HepG2 (cell line): ENCODE measurements around the gene SCYL1. TPM values are rescaled to one million over a fixed set of nuclear protein-coding genes. Genes with fewer than 3 reads are reported as not detected.

Source experiments
- ATF7 ChIP-seq, 2 experiments: fragments of 450-650 bp in 1 of 2; sonication (generic) in 1 of 2; formaldehyde crosslinking in 1 of 2; IDR thresholded peaks; 2 replicates each; pipeline versions ENCODE4 v1.4.0 to v1.6.1; 2016 to 2020; ENCODE audit warnings: antibody characterized with exemption in 1 of 2, mild to moderate bottlenecking in 1 of 2, missing genetic modification reagents in 1 of 2
- HOXA9 ChIP-seq: sonication (generic); formaldehyde crosslinking; IDR thresholded peaks from 2 replicates; pipeline ENCODE4 v1.8.1; 2022; ENCODE audit warnings: missing genetic modification reagents, mild to moderate bottlenecking, moderate library complexity, borderline replicate concordance
- ZBTB8A ChIP-seq: sonication (generic); formaldehyde crosslinking; IDR thresholded peaks from 2 replicates; pipeline ENCODE4 v1.4.0; 2020; ENCODE audit warnings: mild to moderate bottlenecking, low read depth, missing genetic modification reagents, borderline replicate concordance
- ZNF30 ChIP-seq: sonication (generic); formaldehyde crosslinking; IDR thresholded peaks from 2 replicates; pipeline ENCODE4 v1.5.0; 2020; ENCODE audit warnings: mild to moderate bottlenecking, missing genetic modification reagents
- ZNF326 ChIP-seq: sonication (generic); formaldehyde crosslinking; IDR thresholded peaks from 2 replicates; pipeline ENCODE4 v1.4.0; 2020; ENCODE audit warnings: missing genetic modification reagents, borderline replicate concordance
- ZNF775 ChIP-seq: sonication (generic); formaldehyde crosslinking; IDR thresholded peaks from 2 replicates; pipeline ENCODE4 v1.4.0; 2020; ENCODE audit warnings: missing genetic modification reagents, mild to moderate bottlenecking, moderate library complexity, borderline replicate concordance
- ZNF788 ChIP-seq: sonication (generic); formaldehyde crosslinking; IDR thresholded peaks from 2 replicates; pipeline ENCODE4 v1.5.0; 2020; ENCODE audit warnings: mild to moderate bottlenecking, missing genetic modification reagents, borderline replicate concordance
- ZSCAN21 ChIP-seq: sonication (generic); formaldehyde crosslinking; IDR thresholded peaks from 2 replicates; pipeline ENCODE4 v1.8.0; 2022; ENCODE audit warnings: mild to moderate bottlenecking, missing genetic modification reagents, moderate library complexity, borderline replicate concordance
- polyA plus RNA-seq, 8 experiments: library from polyadenylated mRNA; depleted of rRNA in 3 of 8; stranded (reverse) in 7 of 8; unstranded in 1 of 8; fragments of >200 nt; fragmentation: Illumina TruSeq in 4 of 8; extraction: Trizol in 4 of 8; gene quantifications; 2 replicates each; pipeline versions ENCODE4 v1.2.1 to v1.2.3, GENCODE V29; 2011 to 2016; ENCODE audit warnings: low read depth in 4 of 8, missing spikeins in 1 of 8, mixed read lengths in 1 of 8; ENCODE audit not compliant: insufficient read depth in 1 of 8
- total RNA-seq, 5 experiments: library from RNA; depleted of rRNA; stranded (reverse); fragments of >200 nt; fragmentation: Illumina TruSeq; extraction: Trizol; gene quantifications; 2 replicates each; pipeline ENCODE4 v1.2.3, GENCODE V29; 2016; ENCODE audit warnings: low read depth in 1 of 5
- TF ChIP-seq, protein P1 (sequence below): sonication (generic); formaldehyde crosslinking; IDR thresholded peaks from 2 replicates; pipeline ENCODE4 v1.5.1; 2020; ENCODE audit warnings: mild to moderate bottlenecking, missing genetic modification reagents, moderate library complexity

Gene SCYL1
- total and polyA plus RNA-seq, 2 of the 13 experiments (the other 11 are each of a cell fraction or from before 2014, with no cell fraction given): 65.9 to 103 TPM

DNA sequence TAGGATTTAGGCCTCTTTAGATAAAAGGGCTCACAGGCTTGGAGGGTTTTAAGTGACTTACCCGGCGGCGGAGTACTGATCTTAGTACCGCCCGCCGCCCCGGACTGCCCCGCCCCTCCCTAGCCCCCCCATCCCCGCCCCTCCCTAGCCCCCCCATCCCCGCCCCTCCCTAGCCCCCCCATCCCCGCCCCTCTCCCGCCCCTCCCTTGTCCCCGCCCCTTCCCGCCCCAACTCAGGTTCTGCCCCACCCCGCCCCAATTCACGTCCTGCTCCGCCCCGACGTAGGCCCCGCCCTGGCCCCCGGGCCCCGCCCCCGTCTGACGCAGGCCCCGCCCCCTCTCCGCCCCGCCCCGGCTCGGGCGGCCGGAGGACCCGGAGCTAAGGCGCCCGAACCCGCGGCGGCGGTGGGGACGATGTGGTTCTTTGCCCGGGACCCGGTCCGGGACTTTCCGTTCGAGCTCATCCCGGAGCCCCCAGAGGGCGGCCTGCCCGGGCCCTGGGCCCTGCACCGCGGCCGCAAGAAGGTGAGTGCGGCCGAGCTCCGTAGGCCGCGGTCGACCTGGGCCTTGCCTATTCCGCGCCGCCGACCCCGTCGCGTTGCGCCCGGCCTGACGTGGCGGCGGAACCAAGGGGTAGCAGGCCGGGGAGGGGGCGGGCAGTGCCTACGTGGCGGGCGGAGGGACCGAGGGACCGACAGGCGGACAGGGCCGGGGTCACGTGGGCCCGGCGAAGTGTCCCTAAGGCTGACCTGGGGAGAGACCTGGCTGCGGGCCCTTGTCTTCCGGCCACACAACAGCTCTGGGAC lies at the start of gene SCYL1 (continued):
- TF ChIP-seq, protein P1, sequence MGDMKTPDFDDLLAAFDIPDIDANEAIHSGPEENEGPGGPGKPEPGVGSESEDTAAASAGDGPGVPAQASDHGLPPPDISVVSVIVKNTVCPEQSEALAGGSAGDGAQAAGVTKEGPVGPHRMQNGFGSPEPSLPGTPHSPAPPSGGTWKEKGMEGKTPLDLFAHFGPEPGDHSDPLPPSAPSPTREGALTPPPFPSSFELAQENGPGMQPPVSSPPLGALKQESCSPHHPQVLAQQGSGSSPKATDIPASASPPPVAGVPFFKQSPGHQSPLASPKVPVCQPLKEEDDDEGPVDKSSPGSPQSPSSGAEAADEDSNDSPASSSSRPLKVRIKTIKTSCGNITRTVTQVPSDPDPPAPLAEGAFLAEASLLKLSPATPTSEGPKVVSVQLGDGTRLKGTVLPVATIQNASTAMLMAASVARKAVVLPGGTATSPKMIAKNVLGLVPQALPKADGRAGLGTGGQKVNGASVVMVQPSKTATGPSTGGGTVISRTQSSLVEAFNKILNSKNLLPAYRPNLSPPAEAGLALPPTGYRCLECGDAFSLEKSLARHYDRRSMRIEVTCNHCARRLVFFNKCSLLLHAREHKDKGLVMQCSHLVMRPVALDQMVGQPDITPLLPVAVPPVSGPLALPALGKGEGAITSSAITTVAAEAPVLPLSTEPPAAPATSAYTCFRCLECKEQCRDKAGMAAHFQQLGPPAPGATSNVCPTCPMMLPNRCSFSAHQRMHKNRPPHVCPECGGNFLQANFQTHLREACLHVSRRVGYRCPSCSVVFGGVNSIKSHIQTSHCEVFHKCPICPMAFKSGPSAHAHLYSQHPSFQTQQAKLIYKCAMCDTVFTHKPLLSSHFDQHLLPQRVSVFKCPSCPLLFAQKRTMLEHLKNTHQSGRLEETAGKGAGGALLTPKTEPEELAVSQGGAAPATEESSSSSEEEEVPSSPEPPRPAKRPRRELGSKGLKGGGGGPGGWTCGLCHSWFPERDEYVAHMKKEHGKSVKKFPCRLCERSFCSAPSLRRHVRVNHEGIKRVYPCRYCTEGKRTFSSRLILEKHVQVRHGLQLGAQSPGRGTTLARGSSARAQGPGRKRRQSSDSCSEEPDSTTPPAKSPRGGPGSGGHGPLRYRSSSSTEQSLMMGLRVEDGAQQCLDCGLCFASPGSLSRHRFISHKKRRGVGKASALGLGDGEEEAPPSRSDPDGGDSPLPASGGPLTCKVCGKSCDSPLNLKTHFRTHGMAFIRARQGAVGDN: peak; percentile 82
- TF ChIP-seq ZBTB8A (CRISPR knock-in tag) (0 out of 2 replicates have a peak, but pooled peaks have one; percentile 28), ZNF788 (peak; percentile 73; the same call in 1 of the 2 replicates), ZNF30 (CRISPR knock-in tag) (no peak), ZNF326 (CRISPR knock-in tag) (no peak), HOXA9 (CRISPR knock-in tag) (no peak), ZSCAN21 (CRISPR knock-in tag) (no peak; the same call in 1 of the 2 replicates), ATF7 (IDR thresholded peaks at IDR 0.05) (no peak), ATF7 (CRISPR knock-in tag; IDR thresholded peaks at IDR 0.05) (no peak), ZNF775 (no peak)
